Measurements from ENCODE around the gene ANKH.
"Not testable (repeated sequence)": the region's sequence is repeated elsewhere in the genome, so short reads cannot be mapped to it uniquely, and the experiment has no call there.

The ANKH gene

GRCh38 chr5:14838396-14839319 is 32.9 kb downstream of the ANKH start:
- no peak for DNase-seq
- in situ Hi-C loops (cut with HindIII; ENCODE audit: low pct_ligation_motif_present, low pct_unique_long_range_greater_than_20kb, low sequenced_read_pairs): no loop called here

GRCh38 chr5:14837423-14838122 is 34.0 kb downstream of the ANKH start:
- DNase-seq; in situ Hi-C loops (cut with HindIII; ENCODE audit: low pct_ligation_motif_present, low pct_unique_long_range_greater_than_20kb, low sequenced_read_pairs): not testable (repeated sequence)

GRCh38 chr5:14834584-14835550 is 36.7 kb downstream of the ANKH start:
- in situ Hi-C loops (cut with HindIII; ENCODE audit: low pct_ligation_motif_present, low pct_unique_long_range_greater_than_20kb, low sequenced_read_pairs): no loop called here
- DNase-seq: no peak

- DNase-seq: no peak
- in situ Hi-C loops (cut with HindIII; ENCODE audit: low pct_ligation_motif_present, low pct_unique_long_range_greater_than_20kb, low sequenced_read_pairs): no loop called here
Observed at GRCh38 chr5:14834062-14834461, 37.5 kb downstream of the ANKH start.

- in situ Hi-C loops (cut with HindIII; ENCODE audit: low pct_ligation_motif_present, low pct_unique_long_range_greater_than_20kb, low sequenced_read_pairs): no loop called here
- no peak for DNase-seq
Observed at GRCh38 chr5:14831006-14831338, 40.6 kb downstream of the ANKH start.

- DNase-seq: no peak
Observed at GRCh38 chr5:14830210-14831005, 41.2 kb downstream of the ANKH start.

GRCh38 chr5:14829396-14829795 is 42.2 kb downstream of the ANKH start:
- DNase-seq: no peak
- in situ Hi-C loops (cut with HindIII; ENCODE audit: low pct_ligation_motif_present, low pct_unique_long_range_greater_than_20kb, low sequenced_read_pairs): no loop called here

More at GRCh38 chr5:14830210-14831005, 41.2 kb downstream of the ANKH start:
- in situ Hi-C loops (cut with HindIII; ENCODE audit: low pct_ligation_motif_present, low pct_unique_long_range_greater_than_20kb, low sequenced_read_pairs): no loop called here

- no peak for DNase-seq
- in situ Hi-C loops (cut with HindIII; ENCODE audit: low pct_ligation_motif_present, low pct_unique_long_range_greater_than_20kb, low sequenced_read_pairs): no loop called here
Observed at GRCh38 chr5:14826714-14827113, 44.9 kb downstream of the ANKH start.

GRCh38 chr5:14825977-14826376 is 45.6 kb downstream of the ANKH start:
- DNase-seq: no peak

GRCh38 chr5:14824499-14824898 is 47.1 kb downstream of the ANKH start:
- in situ Hi-C loops (cut with HindIII; ENCODE audit: low pct_ligation_motif_present, low pct_unique_long_range_greater_than_20kb, low sequenced_read_pairs): no loop called here
- no peak for DNase-seq

More at GRCh38 chr5:14825977-14826376, 45.6 kb downstream of the ANKH start:
- in situ Hi-C loops (cut with HindIII; ENCODE audit: low pct_ligation_motif_present, low pct_unique_long_range_greater_than_20kb, low sequenced_read_pairs): no loop called here

GRCh38 chr5:14821100-14821845 is 50.3 kb downstream of the ANKH start:
- no peak for DNase-seq
- in situ Hi-C loops (cut with HindIII; ENCODE audit: low pct_ligation_motif_present, low pct_unique_long_range_greater_than_20kb, low sequenced_read_pairs): no loop called here

- DNase-seq: no peak
- in situ Hi-C loops (cut with HindIII; ENCODE audit: low pct_ligation_motif_present, low pct_unique_long_range_greater_than_20kb, low sequenced_read_pairs): no loop called here
Observed at GRCh38 chr5:14818931-14819790, 52.4 kb downstream of the ANKH start.

GRCh38 chr5:14817762-14818136 is 53.8 kb downstream of the ANKH start:
- in situ Hi-C loops (cut with HindIII; ENCODE audit: low pct_ligation_motif_present, low pct_unique_long_range_greater_than_20kb, low sequenced_read_pairs); DNase-seq: not testable (repeated sequence)

GRCh38 chr5:14816999-14817761 is 54.4 kb downstream of the ANKH start:
- DNase-seq: no peak
- in situ Hi-C loops (cut with HindIII; ENCODE audit: low pct_ligation_motif_present, low pct_unique_long_range_greater_than_20kb, low sequenced_read_pairs): no loop called here

- in situ Hi-C loops (cut with HindIII; ENCODE audit: low pct_ligation_motif_present, low pct_unique_long_range_greater_than_20kb, low sequenced_read_pairs): no loop called here
- DNase-seq: no peak
Observed at GRCh38 chr5:14816374-14816998, 55.1 kb downstream of the ANKH start.

All from ACHN (cell line).